Nephron progenitor cell (in vitro differentiated cells): ENCODE results near the gene ABLIM1.

Experiments
- DNase-seq: peaks from one replicate; pipeline ENCODE4 v3.0.0; 2021
- H3K27ac Mint-ChIP-seq: 2 replicates; pipeline ENCODE4 v1.8.0; 2021; ENCODE audit warnings: mild to moderate bottlenecking, moderate library complexity, mixed read lengths
- H3K27me3 Mint-ChIP-seq: 2 replicates; pipeline ENCODE4 v1.8.0; 2021; ENCODE audit warnings: mild to moderate bottlenecking, low read depth, mixed read lengths; ENCODE audit not compliant: poor library complexity
- H3K36me3 Mint-ChIP-seq: 2 replicates; pipeline ENCODE4 v1.8.0; 2021; ENCODE audit warnings: low read depth, mixed read lengths
- H3K4me1 Mint-ChIP-seq: 2 replicates; pipeline ENCODE4 v1.8.0; 2021; ENCODE audit warnings: mixed read lengths
- H3K4me3 Mint-ChIP-seq: 2 replicates; pipeline ENCODE4 v1.8.0; 2021; ENCODE audit warnings: mild to moderate bottlenecking, moderate library complexity, mixed read lengths
- H3K9me3 Mint-ChIP-seq: 2 replicates; pipeline ENCODE4 v1.8.0; 2021; ENCODE audit warnings: mild to moderate bottlenecking, moderate library complexity, mixed read lengths
- TF ChIP-seq, protein P1 (sequence below): fragments of 200-600 bp; sonication (generic); IDR thresholded peaks from 2 replicates; pipeline ENCODE4 v1.5.0; 2021; ENCODE audit warnings: antibody characterized with exemption

The ABLIM1 gene

GRCh38 chr10:114481055-114481454, 177.0 kb downstream of the ABLIM1 start:
- no peaks in the 10 kb centered on the region for H3K27me3 Mint-ChIP-seq
- peaks cover 27% of the 10 kb centered on the region for H3K4me1 Mint-ChIP-seq
- H3K9me3 Mint-ChIP-seq, result peaks cover 14% of the 10 kb centered on the region
- H3K27ac Mint-ChIP-seq, result no peak overlapping the region
- no peak overlapping the region for H3K4me3 Mint-ChIP-seq
- H3K36me3 Mint-ChIP-seq, result peaks cover 40% of the 10 kb centered on the region
- DNase-seq, result no peak
- TF ChIP-seq, protein P1, sequence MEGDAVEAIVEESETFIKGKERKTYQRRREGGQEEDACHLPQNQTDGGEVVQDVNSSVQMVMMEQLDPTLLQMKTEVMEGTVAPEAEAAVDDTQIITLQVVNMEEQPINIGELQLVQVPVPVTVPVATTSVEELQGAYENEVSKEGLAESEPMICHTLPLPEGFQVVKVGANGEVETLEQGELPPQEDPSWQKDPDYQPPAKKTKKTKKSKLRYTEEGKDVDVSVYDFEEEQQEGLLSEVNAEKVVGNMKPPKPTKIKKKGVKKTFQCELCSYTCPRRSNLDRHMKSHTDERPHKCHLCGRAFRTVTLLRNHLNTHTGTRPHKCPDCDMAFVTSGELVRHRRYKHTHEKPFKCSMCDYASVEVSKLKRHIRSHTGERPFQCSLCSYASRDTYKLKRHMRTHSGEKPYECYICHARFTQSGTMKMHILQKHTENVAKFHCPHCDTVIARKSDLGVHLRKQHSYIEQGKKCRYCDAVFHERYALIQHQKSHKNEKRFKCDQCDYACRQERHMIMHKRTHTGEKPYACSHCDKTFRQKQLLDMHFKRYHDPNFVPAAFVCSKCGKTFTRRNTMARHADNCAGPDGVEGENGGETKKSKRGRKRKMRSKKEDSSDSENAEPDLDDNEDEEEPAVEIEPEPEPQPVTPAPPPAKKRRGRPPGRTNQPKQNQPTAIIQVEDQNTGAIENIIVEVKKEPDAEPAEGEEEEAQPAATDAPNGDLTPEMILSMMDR, result no peak

GRCh38 chr10:114479836-114480235, 178.2 kb downstream of the ABLIM1 start:
- H3K27ac Mint-ChIP-seq, result peak overlapping the region; percentile 30
- DNase-seq, result no peak
- peaks cover 35% of the 10 kb centered on the region for H3K36me3 Mint-ChIP-seq
- no peak overlapping the region for H3K4me3 Mint-ChIP-seq
- H3K4me1 Mint-ChIP-seq, result peaks cover 34% of the 10 kb centered on the region
- peaks cover 2% of the 10 kb centered on the region for H3K9me3 Mint-ChIP-seq
- no peaks in the 10 kb centered on the region for H3K27me3 Mint-ChIP-seq
- TF ChIP-seq, protein P1, result no peak

DNA sequence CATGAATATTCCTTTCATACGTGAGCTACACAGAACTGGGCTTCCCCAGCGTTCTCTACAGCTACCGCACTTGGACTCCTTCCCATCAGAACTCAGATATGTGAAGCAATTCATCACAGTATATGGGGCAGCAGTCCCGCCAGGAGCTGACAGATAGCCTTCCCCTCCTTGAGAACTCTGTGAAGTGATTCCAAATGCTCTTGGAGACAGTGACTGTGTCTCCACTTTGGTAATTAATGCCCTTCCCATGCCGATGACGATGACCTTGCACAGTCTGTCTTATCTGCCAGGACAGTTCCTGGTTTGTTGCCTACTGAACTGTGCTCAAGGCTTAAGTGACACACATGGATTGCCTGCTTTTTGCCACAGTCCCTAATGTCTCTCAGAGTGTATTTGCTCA, 178.8 kb downstream of the ABLIM1 start:
- H3K4me1 Mint-ChIP-seq, result peaks cover 40% of the 10 kb centered on the region
- H3K9me3 Mint-ChIP-seq, result no peaks in the 10 kb centered on the region
- no peaks in the 10 kb centered on the region for H3K27me3 Mint-ChIP-seq
- H3K4me3 Mint-ChIP-seq, result no peak overlapping the region
- no peak for DNase-seq
- no peak overlapping the region for H3K27ac Mint-ChIP-seq
- TF ChIP-seq, protein P1, result no peak
- H3K36me3 Mint-ChIP-seq, result peaks cover 30% of the 10 kb centered on the region

DNA sequence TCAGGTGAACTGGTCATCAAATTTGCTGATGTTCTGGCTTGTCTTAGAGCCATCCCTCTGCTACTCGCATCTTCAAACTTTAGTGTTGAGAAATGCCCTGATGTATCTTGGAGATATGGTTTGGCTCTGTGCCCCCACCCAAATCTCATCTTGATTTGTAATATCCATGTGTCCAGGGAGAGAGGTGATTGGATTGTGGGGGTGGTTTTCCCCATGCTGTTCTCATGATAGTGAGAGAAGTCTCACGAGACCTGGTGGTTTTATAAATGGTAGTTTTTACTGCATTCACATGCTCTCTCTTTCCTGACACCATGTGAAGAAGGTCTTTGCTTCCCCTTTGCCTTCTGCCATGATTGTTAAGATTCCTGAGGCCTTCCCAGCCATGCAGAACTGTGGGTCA, 179.8 kb downstream of the ABLIM1 start:
- Mint-ChIP-seq H3K36me3 (peaks cover 20% of the 10 kb centered on the region), H3K9me3 (no peaks in the 10 kb centered on the region), H3K4me3 (no peak overlapping the region), H3K4me1 (peaks cover 50% of the 10 kb centered on the region), H3K27me3 (no peaks in the 10 kb centered on the region), H3K27ac (no peak overlapping the region)
- TF ChIP-seq, protein P1, result no peak
- no peak for DNase-seq

DNA sequence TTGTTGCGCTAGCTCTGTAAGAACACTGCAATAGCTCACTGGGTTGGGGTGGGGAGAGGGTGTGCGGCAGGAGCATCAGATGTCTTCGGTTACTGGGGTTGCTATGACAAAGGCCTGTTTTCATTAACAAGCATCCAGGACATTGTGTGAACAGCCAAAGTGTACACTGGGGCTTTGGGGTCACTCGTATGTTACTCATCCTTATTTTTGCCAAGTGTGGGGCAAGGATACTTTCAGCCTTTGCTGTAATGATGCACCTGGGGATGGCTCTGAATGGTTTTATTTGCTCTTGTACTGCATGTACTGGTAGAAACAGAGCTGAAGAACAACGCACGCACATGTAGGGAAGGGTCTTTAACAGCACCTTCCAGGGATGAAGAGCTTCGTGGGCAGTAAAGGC, 180.8 kb downstream of the ABLIM1 start:
- no peak overlapping the region for H3K27ac Mint-ChIP-seq
- TF ChIP-seq, protein P1, result no peak
- peaks cover 60% of the 10 kb centered on the region for H3K4me1 Mint-ChIP-seq
- H3K9me3 Mint-ChIP-seq, result no peaks in the 10 kb centered on the region
- no peak for DNase-seq
- H3K27me3 Mint-ChIP-seq, result no peaks in the 10 kb centered on the region
- no peak overlapping the region for H3K4me3 Mint-ChIP-seq
- peaks cover 20% of the 10 kb centered on the region for H3K36me3 Mint-ChIP-seq

DNA sequence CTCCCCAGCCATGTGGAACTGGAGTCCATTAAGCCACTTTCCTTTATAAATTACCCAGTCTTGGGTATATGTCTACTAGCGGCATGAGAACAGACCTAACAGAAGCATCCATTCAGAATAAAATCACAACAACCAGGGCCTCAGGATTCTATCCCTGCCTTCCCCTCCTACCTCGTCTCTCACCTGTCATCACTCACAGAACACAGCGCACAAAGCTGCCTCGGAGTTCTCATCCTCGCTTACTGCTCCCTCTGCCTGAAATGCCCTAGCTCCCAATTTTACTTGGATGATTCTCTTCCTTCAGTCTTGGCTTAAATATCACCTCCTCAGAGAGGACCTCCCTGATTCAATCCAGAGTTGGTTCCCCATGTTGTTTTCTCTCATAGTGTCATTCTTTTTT, 183.1 kb downstream of the ABLIM1 start:
- Mint-ChIP-seq H3K4me3 (no peak overlapping the region), H3K27me3 (no peaks in the 10 kb centered on the region), H3K4me1 (peaks cover 62% of the 10 kb centered on the region), H3K36me3 (peaks cover 13% of the 10 kb centered on the region), H3K27ac (no peak overlapping the region), H3K9me3 (no peaks in the 10 kb centered on the region)
- no peak for DNase-seq
- TF ChIP-seq, protein P1, result no peak
